HepG2 (cell line): ENCODE data around the gene HHATL. TPM values are rescaled to one million over a fixed set of nuclear protein-coding genes. Genes with fewer than 3 reads are reported as not detected.

Experiments
- CREB1 ChIP-seq, 2 experiments: fragments of 450-650 bp in 1 of 2; IDR thresholded peaks; 2 replicates each; pipeline ENCODE4 v1.6.1; 2016 to 2017; ENCODE audit warnings: control low read depth in 1 of 2, mild to moderate bottlenecking in 1 of 2, missing compliant biosample characterization in 1 of 2, missing genetic modification characterization in 1 of 2
- HNF4G ChIP-seq, 2 experiments: sonication (generic) in 1 of 2; formaldehyde crosslinking in 1 of 2; IDR thresholded peaks; 2 replicates each; pipeline versions ENCODE4 v1.4.0 to v1.6.1; 2011 to 2020; ENCODE audit warnings: borderline replicate concordance in 2 of 2, low read depth in 2 of 2, mild to moderate bottlenecking in 2 of 2, low read length in 1 of 2, missing genetic modification reagents in 1 of 2, moderate library complexity in 1 of 2
- NCOA2 ChIP-seq: sonication (generic); formaldehyde crosslinking; IDR thresholded peaks from 2 replicates; pipeline ENCODE4 v1.8.0; 2022; ENCODE audit warnings: inconsistent platforms
- NR2C2 ChIP-seq: sonication (generic); formaldehyde crosslinking; IDR thresholded peaks from 2 replicates; pipeline ENCODE4 v1.4.0; 2020; ENCODE audit warnings: missing genetic modification reagents, mild to moderate bottlenecking, moderate library complexity, borderline replicate concordance
- POGZ ChIP-seq: sonication (generic); formaldehyde crosslinking; IDR thresholded peaks from 2 replicates; pipeline ENCODE4 v1.4.0; 2020; ENCODE audit warnings: mild to moderate bottlenecking, missing genetic modification reagents
- SOX6 ChIP-seq, 2 experiments: fragments of 450-650 bp in 1 of 2; sonication (generic) in 1 of 2; formaldehyde crosslinking in 1 of 2; IDR thresholded peaks; 2 replicates each; pipeline versions ENCODE4 v1.4.0 to v1.6.1; 2017 to 2020; ENCODE audit warnings: antibody characterized with exemption in 1 of 2, mild to moderate bottlenecking in 1 of 2, missing genetic modification reagents in 1 of 2
- SP4 ChIP-seq: sonication (generic); formaldehyde crosslinking; IDR thresholded peaks from 2 replicates; pipeline ENCODE4 v1.8.1; 2023; ENCODE audit warnings: mild to moderate bottlenecking, missing genetic modification reagents
- polyA plus RNA-seq, 8 experiments: library from polyadenylated mRNA; depleted of rRNA in 3 of 8; stranded (reverse) in 7 of 8; unstranded in 1 of 8; fragments of >200 nt; fragmentation: Illumina TruSeq in 4 of 8; extraction: Trizol in 4 of 8; gene quantifications; 2 replicates each; pipeline versions ENCODE4 v1.2.1 to v1.2.3, GENCODE V29; 2011 to 2016; ENCODE audit warnings: low read depth in 4 of 8, missing spikeins in 1 of 8, mixed read lengths in 1 of 8; ENCODE audit not compliant: insufficient read depth in 1 of 8
- total RNA-seq, 5 experiments: library from RNA; depleted of rRNA; stranded (reverse); fragments of >200 nt; fragmentation: Illumina TruSeq; extraction: Trizol; gene quantifications; 2 replicates each; pipeline ENCODE4 v1.2.3, GENCODE V29; 2016; ENCODE audit warnings: low read depth in 1 of 5
- TF ChIP-seq, protein P1 (sequence below): IDR thresholded peaks from 2 replicates; pipeline ENCODE4 v1.4.0; 2020; ENCODE audit warnings: mild to moderate bottlenecking, missing genetic modification reagents
- TF ChIP-seq, protein P2 (sequence below): sonication (generic); formaldehyde crosslinking; IDR thresholded peaks from 2 replicates; pipeline ENCODE4 v1.4.0; 2020; ENCODE audit warnings: missing genetic modification reagents
- TF ChIP-seq, protein P3 (sequence below): sonication (generic); formaldehyde crosslinking; IDR thresholded peaks from 2 replicates; pipeline ENCODE4 v1.5.0; 2020; ENCODE audit warnings: missing genetic modification reagents
- TF ChIP-seq, protein P4 (sequence below): fragments of 450-650 bp; IDR thresholded peaks from 2 replicates; pipeline ENCODE4 v1.6.1; 2017
- TF ChIP-seq, protein P5 (sequence below): sonication (generic); formaldehyde crosslinking; IDR thresholded peaks from 2 replicates; pipeline ENCODE4 v1.9.0; 2022; ENCODE audit warnings: low read depth, missing genetic modification reagents

Gene HHATL
- total and polyA plus RNA-seq, 2 of the 13 experiments (the other 11 are each of a cell fraction or from before 2014, with no cell fraction given) = 0.26 TPM; not detected in 1

DNA sequence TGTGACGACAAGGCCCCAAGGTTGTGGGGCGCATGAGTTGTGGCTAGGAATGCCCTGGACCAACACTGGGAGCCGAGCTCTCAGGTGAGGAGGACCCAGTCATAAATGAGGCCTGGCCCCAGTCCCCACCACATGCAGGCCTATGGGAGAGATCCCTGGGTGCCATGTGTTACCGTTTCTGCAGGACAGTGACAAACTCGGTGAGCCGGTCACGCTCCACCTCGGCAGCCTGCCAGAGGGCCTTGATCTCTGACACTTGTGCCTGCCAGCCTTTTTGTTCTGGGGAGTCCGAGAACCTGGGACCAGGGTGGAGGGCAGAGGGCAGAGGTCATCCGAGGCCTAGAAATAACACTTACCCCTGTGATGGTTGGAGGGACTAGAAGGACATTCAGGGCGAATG, 27.7 kb upstream of the HHATL start (continued):
- TF ChIP-seq, protein P1, sequence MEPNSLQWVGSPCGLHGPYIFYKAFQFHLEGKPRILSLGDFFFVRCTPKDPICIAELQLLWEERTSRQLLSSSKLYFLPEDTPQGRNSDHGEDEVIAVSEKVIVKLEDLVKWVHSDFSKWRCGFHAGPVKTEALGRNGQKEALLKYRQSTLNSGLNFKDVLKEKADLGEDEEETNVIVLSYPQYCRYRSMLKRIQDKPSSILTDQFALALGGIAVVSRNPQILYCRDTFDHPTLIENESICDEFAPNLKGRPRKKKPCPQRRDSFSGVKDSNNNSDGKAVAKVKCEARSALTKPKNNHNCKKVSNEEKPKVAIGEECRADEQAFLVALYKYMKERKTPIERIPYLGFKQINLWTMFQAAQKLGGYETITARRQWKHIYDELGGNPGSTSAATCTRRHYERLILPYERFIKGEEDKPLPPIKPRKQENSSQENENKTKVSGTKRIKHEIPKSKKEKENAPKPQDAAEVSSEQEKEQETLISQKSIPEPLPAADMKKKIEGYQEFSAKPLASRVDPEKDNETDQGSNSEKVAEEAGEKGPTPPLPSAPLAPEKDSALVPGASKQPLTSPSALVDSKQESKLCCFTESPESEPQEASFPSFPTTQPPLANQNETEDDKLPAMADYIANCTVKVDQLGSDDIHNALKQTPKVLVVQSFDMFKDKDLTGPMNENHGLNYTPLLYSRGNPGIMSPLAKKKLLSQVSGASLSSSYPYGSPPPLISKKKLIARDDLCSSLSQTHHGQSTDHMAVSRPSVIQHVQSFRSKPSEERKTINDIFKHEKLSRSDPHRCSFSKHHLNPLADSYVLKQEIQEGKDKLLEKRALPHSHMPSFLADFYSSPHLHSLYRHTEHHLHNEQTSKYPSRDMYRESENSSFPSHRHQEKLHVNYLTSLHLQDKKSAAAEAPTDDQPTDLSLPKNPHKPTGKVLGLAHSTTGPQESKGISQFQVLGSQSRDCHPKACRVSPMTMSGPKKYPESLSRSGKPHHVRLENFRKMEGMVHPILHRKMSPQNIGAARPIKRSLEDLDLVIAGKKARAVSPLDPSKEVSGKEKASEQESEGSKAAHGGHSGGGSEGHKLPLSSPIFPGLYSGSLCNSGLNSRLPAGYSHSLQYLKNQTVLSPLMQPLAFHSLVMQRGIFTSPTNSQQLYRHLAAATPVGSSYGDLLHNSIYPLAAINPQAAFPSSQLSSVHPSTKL (CRISPR knock-in tag) = peak; percentile 48
- TF ChIP-seq, protein P2, sequence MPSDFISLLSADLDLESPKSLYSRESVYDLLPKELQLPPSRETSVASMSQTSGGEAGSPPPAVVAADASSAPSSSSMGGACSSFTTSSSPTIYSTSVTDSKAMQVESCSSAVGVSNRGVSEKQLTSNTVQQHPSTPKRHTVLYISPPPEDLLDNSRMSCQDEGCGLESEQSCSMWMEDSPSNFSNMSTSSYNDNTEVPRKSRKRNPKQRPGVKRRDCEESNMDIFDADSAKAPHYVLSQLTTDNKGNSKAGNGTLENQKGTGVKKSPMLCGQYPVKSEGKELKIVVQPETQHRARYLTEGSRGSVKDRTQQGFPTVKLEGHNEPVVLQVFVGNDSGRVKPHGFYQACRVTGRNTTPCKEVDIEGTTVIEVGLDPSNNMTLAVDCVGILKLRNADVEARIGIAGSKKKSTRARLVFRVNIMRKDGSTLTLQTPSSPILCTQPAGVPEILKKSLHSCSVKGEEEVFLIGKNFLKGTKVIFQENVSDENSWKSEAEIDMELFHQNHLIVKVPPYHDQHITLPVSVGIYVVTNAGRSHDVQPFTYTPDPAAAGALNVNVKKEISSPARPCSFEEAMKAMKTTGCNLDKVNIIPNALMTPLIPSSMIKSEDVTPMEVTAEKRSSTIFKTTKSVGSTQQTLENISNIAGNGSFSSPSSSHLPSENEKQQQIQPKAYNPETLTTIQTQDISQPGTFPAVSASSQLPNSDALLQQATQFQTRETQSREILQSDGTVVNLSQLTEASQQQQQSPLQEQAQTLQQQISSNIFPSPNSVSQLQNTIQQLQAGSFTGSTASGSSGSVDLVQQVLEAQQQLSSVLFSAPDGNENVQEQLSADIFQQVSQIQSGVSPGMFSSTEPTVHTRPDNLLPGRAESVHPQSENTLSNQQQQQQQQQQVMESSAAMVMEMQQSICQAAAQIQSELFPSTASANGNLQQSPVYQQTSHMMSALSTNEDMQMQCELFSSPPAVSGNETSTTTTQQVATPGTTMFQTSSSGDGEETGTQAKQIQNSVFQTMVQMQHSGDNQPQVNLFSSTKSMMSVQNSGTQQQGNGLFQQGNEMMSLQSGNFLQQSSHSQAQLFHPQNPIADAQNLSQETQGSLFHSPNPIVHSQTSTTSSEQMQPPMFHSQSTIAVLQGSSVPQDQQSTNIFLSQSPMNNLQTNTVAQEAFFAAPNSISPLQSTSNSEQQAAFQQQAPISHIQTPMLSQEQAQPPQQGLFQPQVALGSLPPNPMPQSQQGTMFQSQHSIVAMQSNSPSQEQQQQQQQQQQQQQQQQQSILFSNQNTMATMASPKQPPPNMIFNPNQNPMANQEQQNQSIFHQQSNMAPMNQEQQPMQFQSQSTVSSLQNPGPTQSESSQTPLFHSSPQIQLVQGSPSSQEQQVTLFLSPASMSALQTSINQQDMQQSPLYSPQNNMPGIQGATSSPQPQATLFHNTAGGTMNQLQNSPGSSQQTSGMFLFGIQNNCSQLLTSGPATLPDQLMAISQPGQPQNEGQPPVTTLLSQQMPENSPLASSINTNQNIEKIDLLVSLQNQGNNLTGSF = no peak
- TF ChIP-seq NCOA2 (CRISPR knock-in tag) = peak; percentile 38; the same call in 1 of the 2 replicates
- TF ChIP-seq, protein P3, sequence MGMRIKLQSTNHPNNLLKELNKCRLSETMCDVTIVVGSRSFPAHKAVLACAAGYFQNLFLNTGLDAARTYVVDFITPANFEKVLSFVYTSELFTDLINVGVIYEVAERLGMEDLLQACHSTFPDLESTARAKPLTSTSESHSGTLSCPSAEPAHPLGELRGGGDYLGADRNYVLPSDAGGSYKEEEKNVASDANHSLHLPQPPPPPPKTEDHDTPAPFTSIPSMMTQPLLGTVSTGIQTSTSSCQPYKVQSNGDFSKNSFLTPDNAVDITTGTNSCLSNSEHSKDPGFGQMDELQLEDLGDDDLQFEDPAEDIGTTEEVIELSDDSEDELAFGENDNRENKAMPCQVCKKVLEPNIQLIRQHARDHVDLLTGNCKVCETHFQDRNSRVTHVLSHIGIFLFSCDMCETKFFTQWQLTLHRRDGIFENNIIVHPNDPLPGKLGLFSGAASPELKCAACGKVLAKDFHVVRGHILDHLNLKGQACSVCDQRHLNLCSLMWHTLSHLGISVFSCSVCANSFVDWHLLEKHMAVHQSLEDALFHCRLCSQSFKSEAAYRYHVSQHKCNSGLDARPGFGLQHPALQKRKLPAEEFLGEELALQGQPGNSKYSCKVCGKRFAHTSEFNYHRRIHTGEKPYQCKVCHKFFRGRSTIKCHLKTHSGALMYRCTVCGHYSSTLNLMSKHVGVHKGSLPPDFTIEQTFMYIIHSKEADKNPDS = no peak
- no peak for TF ChIP-seq SOX6 (IDR thresholded peaks at IDR 0.05)
- TF ChIP-seq SOX6 (CRISPR knock-in tag; IDR thresholded peaks at IDR 0.05) = peak; percentile 65
- TF ChIP-seq SP4 = peak; percentile 42; the same call in 1 of the 2 replicates
- TF ChIP-seq, protein P4, sequence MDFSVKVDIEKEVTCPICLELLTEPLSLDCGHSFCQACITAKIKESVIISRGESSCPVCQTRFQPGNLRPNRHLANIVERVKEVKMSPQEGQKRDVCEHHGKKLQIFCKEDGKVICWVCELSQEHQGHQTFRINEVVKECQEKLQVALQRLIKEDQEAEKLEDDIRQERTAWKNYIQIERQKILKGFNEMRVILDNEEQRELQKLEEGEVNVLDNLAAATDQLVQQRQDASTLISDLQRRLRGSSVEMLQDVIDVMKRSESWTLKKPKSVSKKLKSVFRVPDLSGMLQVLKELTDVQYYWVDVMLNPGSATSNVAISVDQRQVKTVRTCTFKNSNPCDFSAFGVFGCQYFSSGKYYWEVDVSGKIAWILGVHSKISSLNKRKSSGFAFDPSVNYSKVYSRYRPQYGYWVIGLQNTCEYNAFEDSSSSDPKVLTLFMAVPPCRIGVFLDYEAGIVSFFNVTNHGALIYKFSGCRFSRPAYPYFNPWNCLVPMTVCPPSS = no peak
- peak; percentile 63 for TF ChIP-seq HNF4G (IDR thresholded peaks at IDR 0.05; ENCODE audit: borderline replicate concordance, low read depth, low read length)
- peak; percentile 30; the same call in 1 of the 2 replicates for TF ChIP-seq HNF4G (CRISPR knock-in tag; IDR thresholded peaks at IDR 0.05; ENCODE audit: borderline replicate concordance, low read depth)
- TF ChIP-seq CREB1 (IDR thresholded peaks at IDR 0.05) = no peak
- TF ChIP-seq CREB1 (CRISPR knock-in tag; IDR thresholded peaks at IDR 0.05) = no peak
- TF ChIP-seq NR2C2 (CRISPR knock-in tag) = peak; percentile 87
- TF ChIP-seq POGZ (CRISPR knock-in tag) = peak; percentile 69
- TF ChIP-seq, protein P5, sequence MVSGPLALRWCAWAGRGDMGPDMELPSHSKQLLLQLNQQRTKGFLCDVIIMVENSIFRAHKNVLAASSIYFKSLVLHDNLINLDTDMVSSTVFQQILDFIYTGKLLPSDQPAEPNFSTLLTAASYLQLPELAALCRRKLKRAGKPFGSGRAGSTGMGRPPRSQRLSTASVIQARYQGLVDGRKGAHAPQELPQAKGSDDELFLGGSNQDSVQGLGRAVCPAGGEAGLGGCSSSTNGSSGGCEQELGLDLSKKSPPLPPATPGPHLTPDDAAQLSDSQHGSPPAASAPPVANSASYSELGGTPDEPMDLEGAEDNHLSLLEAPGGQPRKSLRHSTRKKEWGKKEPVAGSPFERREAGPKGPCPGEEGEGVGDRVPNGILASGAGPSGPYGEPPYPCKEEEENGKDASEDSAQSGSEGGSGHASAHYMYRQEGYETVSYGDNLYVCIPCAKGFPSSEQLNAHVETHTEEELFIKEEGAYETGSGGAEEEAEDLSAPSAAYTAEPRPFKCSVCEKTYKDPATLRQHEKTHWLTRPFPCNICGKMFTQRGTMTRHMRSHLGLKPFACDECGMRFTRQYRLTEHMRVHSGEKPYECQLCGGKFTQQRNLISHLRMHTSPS (CRISPR knock-in tag) = peak; percentile 36; the same call in 1 of the 2 replicates
